ENCODE data around the gene MYO15B. TPM values are rescaled to one million over a fixed set of nuclear protein-coding genes. Genes with fewer than 3 reads are reported as not detected.

MYO15B gene
- total and polyA plus RNA-seq, 2 donors (not counting 1 experiment from before 2014, with no cell fraction given), result 452 to 1,019 TPM

DNA sequence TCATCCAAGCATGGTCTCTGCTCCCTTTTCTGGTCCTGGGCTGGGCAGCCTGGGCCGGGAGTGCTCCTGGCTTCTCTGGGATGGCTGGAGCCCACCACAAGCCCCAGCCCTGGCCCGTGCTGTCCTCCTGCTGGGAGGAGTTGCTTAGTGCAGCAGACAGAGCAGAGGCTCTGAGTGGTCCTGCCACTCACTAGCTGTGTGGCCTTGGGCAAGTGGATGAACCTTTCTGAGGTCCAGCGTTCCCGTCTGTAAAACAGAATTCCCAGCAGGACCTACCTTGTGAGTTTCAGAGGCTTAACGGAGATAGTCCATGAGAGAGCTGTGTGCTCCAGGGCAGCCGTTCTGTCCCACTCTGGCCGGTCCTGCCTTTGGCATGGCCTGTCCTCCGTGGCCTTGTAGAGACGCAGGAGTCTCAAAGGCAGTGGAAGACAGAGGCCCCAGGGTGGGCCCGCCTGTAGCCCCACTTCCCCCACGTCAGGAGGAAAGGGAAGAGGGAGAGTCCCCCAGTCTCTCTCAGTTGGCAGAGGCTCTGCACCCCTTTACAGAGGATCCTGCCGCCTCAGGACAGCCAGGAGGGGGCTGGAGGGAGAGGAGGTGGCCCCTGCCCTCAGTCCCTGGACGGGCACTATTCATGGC lies 7.8 kb downstream of the MYO15B start:
- no peaks in the 10 kb centered on the region for H3K9me3 ChIP-seq (ENCODE audit: control extremely low read depth in 1 of 3, control insufficient read depth in 2 of 3, insufficient read depth in 1 of 3, low read length in 2 of 3)
- H3K4me1 Mint-ChIP-seq, result peaks cover 7% of the 10 kb centered on the region
- H3K4me3 ChIP-seq (ENCODE audit: control extremely low read depth in 1 of 5, extremely low read depth in 1 of 5, insufficient read depth in 1 of 5, low read depth in 2 of 5, low read length in 4 of 5), result no peak overlapping the region
- no peak overlapping the region for H3K4me2 ChIP-seq (replicated peaks; ENCODE audit: low read depth, low read length, poor library complexity, severe bottlenecking)
- H2AFZ ChIP-seq (ENCODE audit: insufficient read depth, low read depth, low read length, poor library complexity, severe bottlenecking), result no peak overlapping the region
- CTCF ChIA-PET, result interaction anchor here (1.0 kb wide), 1 partner anchor 24 kb away, joined by 3 read pairs; no protein-coding TSS in a partner anchor
- intact Hi-C loops (cut with micrococcal nuclease), result no loop called here
- H3K27me3 ChIP-seq (replicated peaks in 1 of 4; ENCODE audit: control extremely low read depth in 1 of 4, control insufficient read depth in 3 of 4, insufficient read depth in 4 of 4, low read length in 3 of 4), result no peaks in the 10 kb centered on the region
- H3K9ac ChIP-seq (ENCODE audit: low read length), result no peak overlapping the region
- no peaks in the 10 kb centered on the region for H3K4me1 ChIP-seq (ENCODE audit: control insufficient read depth in 2 of 2, insufficient read depth in 2 of 2, low read length in 2 of 2)
- no peak overlapping the region for H3K27ac ChIP-seq (ENCODE audit: low read length in 2 of 2)
- POLR2A ChIA-PET, result interaction anchor here (0.6 kb wide), 2 partner anchors 151 to 481 kb away, joined by 3 to 7 read pairs; no protein-coding TSS in a partner anchor
- no peak for TF ChIP-seq EZH2 (IDR thresholded peaks at IDR 0.05; ENCODE audit: borderline replicate concordance, insufficient read depth, low read depth, low read length, poor library complexity, severe bottlenecking)
- TF ChIP-seq, protein P1, sequence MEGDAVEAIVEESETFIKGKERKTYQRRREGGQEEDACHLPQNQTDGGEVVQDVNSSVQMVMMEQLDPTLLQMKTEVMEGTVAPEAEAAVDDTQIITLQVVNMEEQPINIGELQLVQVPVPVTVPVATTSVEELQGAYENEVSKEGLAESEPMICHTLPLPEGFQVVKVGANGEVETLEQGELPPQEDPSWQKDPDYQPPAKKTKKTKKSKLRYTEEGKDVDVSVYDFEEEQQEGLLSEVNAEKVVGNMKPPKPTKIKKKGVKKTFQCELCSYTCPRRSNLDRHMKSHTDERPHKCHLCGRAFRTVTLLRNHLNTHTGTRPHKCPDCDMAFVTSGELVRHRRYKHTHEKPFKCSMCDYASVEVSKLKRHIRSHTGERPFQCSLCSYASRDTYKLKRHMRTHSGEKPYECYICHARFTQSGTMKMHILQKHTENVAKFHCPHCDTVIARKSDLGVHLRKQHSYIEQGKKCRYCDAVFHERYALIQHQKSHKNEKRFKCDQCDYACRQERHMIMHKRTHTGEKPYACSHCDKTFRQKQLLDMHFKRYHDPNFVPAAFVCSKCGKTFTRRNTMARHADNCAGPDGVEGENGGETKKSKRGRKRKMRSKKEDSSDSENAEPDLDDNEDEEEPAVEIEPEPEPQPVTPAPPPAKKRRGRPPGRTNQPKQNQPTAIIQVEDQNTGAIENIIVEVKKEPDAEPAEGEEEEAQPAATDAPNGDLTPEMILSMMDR (IDR thresholded peaks at IDR 0.05), result no peak
- no peaks in the 10 kb centered on the region for H3K27me3 Mint-ChIP-seq
- H3K9me3 Mint-ChIP-seq (ENCODE audit: insufficient read depth), result no peaks in the 10 kb centered on the region
- peaks cover 15% of the 10 kb centered on the region for H4K20me1 ChIP-seq (ENCODE audit: control insufficient read depth, insufficient read depth, low read length, poor library complexity, severe bottlenecking)
- no peak overlapping the region for H3K4me3 Mint-ChIP-seq
- H3K36me3 ChIP-seq (replicated peaks in 1 of 2; ENCODE audit: control extremely low read depth in 1 of 2, control insufficient read depth in 1 of 2, extremely low read depth in 1 of 2, insufficient read depth in 2 of 2, low read length in 1 of 2), result peaks cover 0 to 14% of the 10 kb centered on the region in 2 experiments
- ATAC-seq (ENCODE audit: low read depth), result no peak
- WGBS (ENCODE audit: insufficient coverage), result 92% methylated on average over 12 of the region's 13 CpGs
- no peak overlapping the region for H3K27ac Mint-ChIP-seq
- no peak for DNase-seq
- H3K79me2 ChIP-seq (ENCODE audit: control insufficient read depth, insufficient read depth, low read length), result no peaks in the 10 kb centered on the region

DNA sequence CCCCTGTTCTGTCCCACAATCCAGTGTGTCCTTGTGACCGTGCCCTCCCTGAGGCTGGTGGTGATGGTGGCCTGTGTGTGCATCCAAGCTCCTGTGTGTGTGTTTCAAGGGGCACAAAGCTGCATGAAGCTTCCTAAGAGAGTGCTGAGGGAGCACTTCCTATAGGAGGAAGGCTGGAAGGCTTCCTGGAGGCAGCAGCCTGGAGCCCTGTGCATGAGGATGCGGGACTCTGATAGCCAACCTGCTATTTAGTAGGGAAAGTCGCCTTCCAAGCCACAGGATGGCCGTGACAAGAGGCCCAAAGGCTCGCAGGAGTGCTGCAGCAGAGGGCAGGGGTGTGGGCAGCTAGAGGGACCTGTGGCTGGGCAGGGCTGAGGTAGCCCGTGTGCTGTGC lies 8.3 kb downstream of the MYO15B start:
- CTCF ChIA-PET, result interaction anchor here (1.0 kb wide), 1 partner anchor 25 kb away, joined by 3 read pairs; no protein-coding TSS in a partner anchor

More for the DNA sequence above, 8.3 kb downstream of the MYO15B start:
- intact Hi-C loops (cut with micrococcal nuclease), result no loop called here
- TF ChIP-seq, protein P1 (IDR thresholded peaks at IDR 0.05), result no peak
- no peak for TF ChIP-seq EZH2 (IDR thresholded peaks at IDR 0.05; ENCODE audit: borderline replicate concordance, insufficient read depth, low read depth, low read length, poor library complexity, severe bottlenecking)
- Histone ChIP-seq H3K36me3 (replicated peaks in 1 of 2; ENCODE audit: control extremely low read depth in 1 of 2, control insufficient read depth in 1 of 2, extremely low read depth in 1 of 2, insufficient read depth in 2 of 2, low read length in 1 of 2) (peaks cover 0 to 14% of the 10 kb centered on the region in 2 experiments), H3K79me2 (ENCODE audit: control insufficient read depth, insufficient read depth, low read length) (no peaks in the 10 kb centered on the region), H3K4me3 (ENCODE audit: control extremely low read depth in 1 of 5, extremely low read depth in 1 of 5, insufficient read depth in 1 of 5, low read depth in 2 of 5, low read length in 4 of 5) (no peak overlapping the region), H4K20me1 (ENCODE audit: control insufficient read depth, insufficient read depth, low read length, poor library complexity, severe bottlenecking) (peaks cover 10% of the 10 kb centered on the region), H3K4me1 (ENCODE audit: control insufficient read depth in 2 of 2, insufficient read depth in 2 of 2, low read length in 2 of 2) (no peaks in the 10 kb centered on the region), H3K4me2 (replicated peaks; ENCODE audit: low read depth, low read length, poor library complexity, severe bottlenecking) (no peak overlapping the region), H3K27me3 (replicated peaks in 1 of 4; ENCODE audit: control extremely low read depth in 1 of 4, control insufficient read depth in 3 of 4, insufficient read depth in 4 of 4, low read length in 3 of 4) (no peaks in the 10 kb centered on the region), H3K9me3 (ENCODE audit: control extremely low read depth in 1 of 3, control insufficient read depth in 2 of 3, insufficient read depth in 1 of 3, low read length in 2 of 3) (no peaks in the 10 kb centered on the region), H3K9ac (ENCODE audit: low read length) (no peak overlapping the region), H2AFZ (ENCODE audit: insufficient read depth, low read depth, low read length, poor library complexity, severe bottlenecking) (no peak overlapping the region), H3K27ac (ENCODE audit: low read length in 2 of 2) (no peak overlapping the region)
- H3K27ac Mint-ChIP-seq, result no peak overlapping the region
- 95% methylated on average over 6 of the region's 6 CpGs for WGBS (ENCODE audit: insufficient coverage)
- no peak for DNase-seq
- no peaks in the 10 kb centered on the region for H3K27me3 Mint-ChIP-seq
- ATAC-seq (ENCODE audit: low read depth), result no peak
- H3K4me1 Mint-ChIP-seq, result peaks cover 3% of the 10 kb centered on the region
- no peak overlapping the region for H3K4me3 Mint-ChIP-seq
- no peaks in the 10 kb centered on the region for H3K9me3 Mint-ChIP-seq (ENCODE audit: insufficient read depth)
- POLR2A ChIA-PET, result interaction anchor here (0.6 kb wide), 2 partner anchors 151 to 481 kb away, joined by 3 to 7 read pairs; no protein-coding TSS in a partner anchor
